Activated CD8-positive, alpha-beta T cell treated with anti-CD3 and anti-CD28 coated beads for 36 hours (primary cell): ENCODE data around the gene SMARCD3. TPM values are rescaled to one million over a fixed set of nuclear protein-coding genes. Genes with fewer than 3 reads are reported as not detected.

Experiments
- ATAC-seq: fragments of 200-7000 bp; cut with Tn5 transposase; one replicate; pipeline ENCODE4 v1.10.0; 2021; ENCODE audit warnings: mild to moderate bottlenecking, moderate library complexity
- CTCF ChIA-PET: fragments of 350-600 bp; sonication (Branson Sonifier 250); formaldehyde crosslinking; loops from one replicate; lab custom pipeline; 2021; ENCODE audit warnings: antibody characterized with exemption; lab: Charles Lee
- POLR2A ChIA-PET: fragments of 350-600 bp; sonication (Branson Sonifier 250); formaldehyde crosslinking; loops from one replicate; lab custom pipeline; 2021; ENCODE audit warnings: antibody characterized with exemption; lab: Charles Lee
- DNase-seq: peaks from one replicate; pipeline ENCODE4 v3.0.0-alpha.2; 2020
- H3K27ac Mint-ChIP-seq: one replicate; pipeline ENCODE4 v1.8.0; 2021; ENCODE audit warnings: mild to moderate bottlenecking, mixed read lengths
- H3K27me3 Mint-ChIP-seq: one replicate; pipeline ENCODE4 v1.8.0; 2021; ENCODE audit warnings: mixed read lengths
- H3K36me3 Mint-ChIP-seq: one replicate; pipeline ENCODE4 v1.8.0; 2021; ENCODE audit warnings: low read depth, mixed read lengths
- H3K4me1 Mint-ChIP-seq: one replicate; pipeline ENCODE4 v1.8.0; 2021; ENCODE audit warnings: low read depth, mixed read lengths
- H3K4me3 Mint-ChIP-seq: one replicate; pipeline ENCODE4 v1.8.0; 2021; ENCODE audit warnings: mild to moderate bottlenecking, moderate library complexity, mixed read lengths
- H3K9me3 Mint-ChIP-seq: one replicate; pipeline ENCODE4 v1.8.0; 2021; ENCODE audit warnings: mixed read lengths
- intact Hi-C: fragments of 100-400 bp; cut with micrococcal nuclease; formaldehyde crosslinking; loops from one replicate; pipeline ENCODE4 v1.10.0; 2022
- total RNA-seq, 2 experiments: library from RNA; stranded (reverse); gene quantifications; one replicate each; pipeline ENCODE4 v1.2.3, GENCODE V29; 2021
- TF ChIP-seq, protein P1 (sequence below): fragments of 200-600 bp; IDR thresholded peaks from one replicate; pipeline ENCODE4 v1.8.0; 2022; ENCODE audit warnings: antibody characterized with exemption, mild to moderate bottlenecking

The SMARCD3 gene
- total RNA-seq, 2 experiments from 2014 or later = 8.2 to 8.9 TPM

DNA sequence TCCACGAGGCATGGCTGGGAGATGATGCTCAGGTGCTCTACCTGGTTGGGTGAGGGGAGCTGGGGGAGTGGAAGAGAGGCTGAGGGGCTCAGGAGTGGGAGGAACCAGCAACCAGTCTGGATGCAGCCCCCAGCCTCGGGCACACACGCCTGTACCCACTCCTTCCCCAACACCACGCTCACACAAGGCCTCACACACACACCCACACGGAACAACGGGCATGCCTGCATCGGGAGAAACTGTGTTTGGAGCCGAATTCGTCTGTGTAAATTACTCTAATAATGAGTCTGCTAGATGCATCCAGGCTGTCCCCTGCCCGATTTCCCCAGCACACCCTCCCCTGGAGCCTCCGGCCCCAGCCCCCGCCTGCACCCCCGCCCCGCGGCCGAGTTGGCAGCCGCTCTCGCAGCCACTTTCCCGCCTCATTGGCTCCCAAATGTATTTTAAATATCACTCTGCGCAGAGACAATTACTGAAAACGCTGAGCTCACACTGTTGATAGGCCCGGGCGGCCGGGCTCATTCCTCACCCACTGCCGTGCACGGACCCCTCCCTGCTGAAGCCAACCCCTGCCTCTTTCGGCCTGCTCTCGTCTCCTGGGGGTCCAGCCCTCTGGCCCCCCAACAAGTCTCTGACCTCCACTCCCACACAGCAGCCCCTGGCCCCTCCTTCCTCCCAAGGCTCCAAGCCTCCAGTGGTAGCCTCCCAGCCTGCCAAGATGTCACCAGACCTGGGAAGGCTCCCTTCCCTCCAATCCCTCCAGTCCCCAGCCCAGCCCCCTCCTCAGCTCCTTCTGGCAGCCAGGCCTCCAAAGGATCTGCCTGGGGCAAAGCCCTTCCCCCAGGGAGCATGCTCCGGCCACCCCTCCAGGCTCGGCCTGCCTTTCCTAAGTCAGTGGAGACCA lies 49.3 kb downstream of the SMARCD3 start:
- Mint-ChIP-seq H3K4me1 (no peaks in the 10 kb centered on the region), H3K27me3 (peaks cover 2% of the 10 kb centered on the region), H3K36me3 (no peaks in the 10 kb centered on the region), H3K9me3 (no peaks in the 10 kb centered on the region), H3K27ac (no peak overlapping the region), H3K4me3 (no peak overlapping the region)
- TF ChIP-seq, protein P1, sequence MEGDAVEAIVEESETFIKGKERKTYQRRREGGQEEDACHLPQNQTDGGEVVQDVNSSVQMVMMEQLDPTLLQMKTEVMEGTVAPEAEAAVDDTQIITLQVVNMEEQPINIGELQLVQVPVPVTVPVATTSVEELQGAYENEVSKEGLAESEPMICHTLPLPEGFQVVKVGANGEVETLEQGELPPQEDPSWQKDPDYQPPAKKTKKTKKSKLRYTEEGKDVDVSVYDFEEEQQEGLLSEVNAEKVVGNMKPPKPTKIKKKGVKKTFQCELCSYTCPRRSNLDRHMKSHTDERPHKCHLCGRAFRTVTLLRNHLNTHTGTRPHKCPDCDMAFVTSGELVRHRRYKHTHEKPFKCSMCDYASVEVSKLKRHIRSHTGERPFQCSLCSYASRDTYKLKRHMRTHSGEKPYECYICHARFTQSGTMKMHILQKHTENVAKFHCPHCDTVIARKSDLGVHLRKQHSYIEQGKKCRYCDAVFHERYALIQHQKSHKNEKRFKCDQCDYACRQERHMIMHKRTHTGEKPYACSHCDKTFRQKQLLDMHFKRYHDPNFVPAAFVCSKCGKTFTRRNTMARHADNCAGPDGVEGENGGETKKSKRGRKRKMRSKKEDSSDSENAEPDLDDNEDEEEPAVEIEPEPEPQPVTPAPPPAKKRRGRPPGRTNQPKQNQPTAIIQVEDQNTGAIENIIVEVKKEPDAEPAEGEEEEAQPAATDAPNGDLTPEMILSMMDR = no peak
- POLR2A ChIA-PET = interaction anchor here (0.7 to 1.2 kb wide), 2 partner anchors 28 to 56 kb away, joined by 3 to 4 read pairs; partner anchors contain the start of gene ABCF2
- DNase-seq (no peak), ATAC-seq (no peak)
- intact Hi-C loops = no loop called here
- CTCF ChIA-PET = no interaction called here

DNA sequence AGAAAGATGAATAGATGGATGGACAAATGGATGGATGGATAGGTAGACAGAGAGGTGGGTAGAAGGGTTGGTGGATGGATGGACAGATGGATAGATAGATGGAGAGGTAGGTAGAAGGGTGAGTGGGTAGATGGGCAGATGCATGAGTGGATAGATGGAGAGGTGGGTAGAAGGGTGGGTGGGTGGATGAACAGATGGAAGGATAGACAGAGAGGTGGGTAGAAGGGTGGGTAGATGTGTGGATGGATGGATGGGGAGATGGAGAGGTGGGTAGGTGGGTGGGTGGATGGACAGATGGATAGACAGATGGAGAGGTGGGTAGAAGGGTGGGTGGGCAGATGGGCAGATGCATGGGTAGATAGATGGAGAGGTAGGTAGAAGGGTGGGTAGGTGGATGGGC lies 50.6 kb downstream of the SMARCD3 start:
- TF ChIP-seq, protein P1 = no peak
- POLR2A ChIA-PET = no interaction called here
- no peak overlapping the region for H3K4me3 Mint-ChIP-seq

DNA sequence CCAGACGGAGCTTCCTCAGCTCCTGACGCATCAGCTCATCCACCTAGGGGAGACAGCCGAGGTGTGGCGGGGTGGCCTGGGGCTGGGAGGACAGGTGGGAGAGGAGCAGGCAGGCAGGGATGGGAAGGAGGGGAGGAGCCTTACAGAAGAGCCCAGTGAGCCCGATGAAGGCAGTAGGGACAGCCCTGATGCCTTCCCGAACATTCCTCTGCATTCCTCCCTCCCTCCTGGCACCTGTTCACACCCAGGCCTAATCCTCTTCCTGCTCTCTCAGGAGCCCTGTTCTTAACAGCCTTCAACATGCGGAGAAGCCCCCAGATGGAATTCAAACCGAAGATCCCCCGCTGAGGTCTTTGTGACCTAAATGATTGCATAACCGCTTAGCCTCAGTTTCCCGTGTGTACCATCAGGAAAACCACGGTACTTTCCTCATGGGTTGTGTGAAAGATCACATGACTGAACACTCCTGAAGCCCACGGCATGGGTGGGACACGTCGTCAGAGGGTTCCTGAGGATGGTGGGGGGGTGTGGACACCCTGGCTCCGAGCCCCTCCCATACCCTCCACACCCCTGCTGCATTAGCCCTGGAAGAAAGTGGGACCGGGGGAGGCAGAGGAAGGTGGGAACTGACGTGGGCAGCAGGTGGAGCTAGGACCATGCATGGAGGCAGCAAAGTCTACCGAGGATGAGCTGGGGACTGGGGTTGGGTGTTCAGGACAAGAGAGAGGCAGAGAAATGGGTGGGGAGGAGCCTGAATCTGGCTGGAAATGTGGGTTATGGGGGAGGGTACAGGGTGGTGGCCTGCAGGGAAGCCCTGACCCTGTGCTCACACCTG lies 52.7 kb downstream of the SMARCD3 start:
- Mint-ChIP-seq H3K4me3 (no peak overlapping the region), H3K9me3 (no peaks in the 10 kb centered on the region), H3K4me1 (no peaks in the 10 kb centered on the region), H3K27me3 (peaks cover 2% of the 10 kb centered on the region), H3K27ac (no peak overlapping the region), H3K36me3 (no peaks in the 10 kb centered on the region)
- ChIA-PET CTCF (no interaction called here), POLR2A (no interaction called here)
- TF ChIP-seq, protein P1 = no peak
- ATAC-seq (no peak), DNase-seq (no peak)
- intact Hi-C loops = no loop called here

More for the DNA sequence above, 50.6 kb downstream of the SMARCD3 start:
- no peaks in the 10 kb centered on the region for H3K9me3 Mint-ChIP-seq
- H3K36me3 Mint-ChIP-seq = no peaks in the 10 kb centered on the region
- CTCF ChIA-PET = no interaction called here
- peaks cover 2% of the 10 kb centered on the region for H3K27me3 Mint-ChIP-seq
- ATAC-seq (no peak), DNase-seq (no peak)
- H3K4me1 Mint-ChIP-seq = no peaks in the 10 kb centered on the region
- intact Hi-C loops = no loop called here
- H3K27ac Mint-ChIP-seq = no peak overlapping the region

DNA sequence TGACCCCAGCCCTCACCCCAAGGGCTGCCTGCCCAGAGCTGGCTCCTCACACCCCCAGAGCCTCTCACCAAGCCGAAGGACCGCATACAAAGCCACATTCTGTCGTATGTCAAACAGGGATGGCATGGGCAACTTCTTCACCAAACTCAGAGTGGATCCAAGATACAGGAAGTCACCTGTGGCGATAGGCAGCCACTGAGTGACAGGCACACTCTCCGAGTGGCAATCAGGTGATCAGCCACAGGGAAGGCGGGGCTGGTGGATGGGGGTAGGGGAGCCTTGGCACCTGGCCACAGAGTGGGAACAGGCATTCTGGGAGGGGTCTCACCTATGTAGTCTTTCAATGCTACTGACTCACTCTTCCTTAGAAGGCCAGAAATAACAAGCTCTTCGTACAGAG lies 54.3 kb downstream of the SMARCD3 start:
- CTCF ChIA-PET = no interaction called here
- intact Hi-C loops = no loop called here
- Mint-ChIP-seq H3K27ac (no peak overlapping the region), H3K36me3 (no peaks in the 10 kb centered on the region), H3K4me1 (no peaks in the 10 kb centered on the region), H3K27me3 (peaks cover 2% of the 10 kb centered on the region), H3K4me3 (no peak overlapping the region), H3K9me3 (no peaks in the 10 kb centered on the region)
- TF ChIP-seq, protein P1 = no peak
- ATAC-seq (peak; percentile 47), DNase-seq (no peak)
- POLR2A ChIA-PET = no interaction called here
